ENCODE measurements around the gene PHF13. TPM values are rescaled to one million over a fixed set of nuclear protein-coding genes. Genes with fewer than 3 reads are reported as not detected.
"Not testable (repeated sequence)": the region's sequence is repeated elsewhere in the genome, so short reads cannot be mapped to it uniquely, and the experiment has no call there.

The PHF13 gene
- total RNA-seq, 1 experiment from 2014 or later, result 20.9 TPM

DNA sequence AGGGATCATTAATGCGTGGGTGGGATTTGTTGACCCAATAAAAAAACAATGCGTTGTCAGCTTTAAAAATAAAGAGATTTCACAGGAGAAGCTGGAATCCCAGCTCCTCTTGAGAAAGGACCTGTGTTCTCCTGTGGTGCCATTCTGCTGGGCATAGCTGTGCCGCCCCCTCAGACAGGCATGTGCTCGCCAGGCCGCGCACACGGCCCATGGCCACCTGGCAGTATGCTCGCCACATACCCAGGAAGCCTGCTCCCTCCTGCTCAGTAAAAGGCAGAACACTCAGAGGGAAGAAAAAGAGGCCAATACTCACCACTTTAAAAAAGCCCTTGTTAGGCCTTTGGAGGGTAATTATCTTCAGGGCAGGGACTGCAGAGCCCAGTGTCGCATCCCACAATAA, 24.2 kb downstream of the PHF13 start:
- Histone ChIP-seq H3K9me2 (ENCODE audit: insufficient read depth) (no peaks in the 10 kb centered on the region), H3K4me1 (replicated peaks; ENCODE audit: insufficient read depth) (no peaks in the 10 kb centered on the region), H3K79me2 (ENCODE audit: low read depth) (no peaks in the 10 kb centered on the region), H3K27me3 (ENCODE audit: insufficient read depth, low read depth) (no peaks in the 10 kb centered on the region), H3K4me3 (no peak overlapping the region), H3K9me3 (ENCODE audit: insufficient read depth, low read depth) (no peaks in the 10 kb centered on the region), H4K20me1 (ENCODE audit: insufficient read depth) (no peaks in the 10 kb centered on the region), H2AFZ (no peak overlapping the region), H3K36me3 (ENCODE audit: low read depth) (no peaks in the 10 kb centered on the region), H3F3A (ENCODE audit: insufficient read depth, low read depth) (no peaks in the 10 kb centered on the region), H3K27ac (no peak overlapping the region), H3K4me2 (no peak overlapping the region)
- no peak for DNase-seq
- CTCF ChIA-PET, result no interaction called here
- intact Hi-C loops (cut with micrococcal nuclease; ENCODE audit: unreplicated experiment), result no loop called here
- POLR2A ChIA-PET (ENCODE audit: unreplicated experiment), result no interaction called here
- TF ChIP-seq, protein P1, sequence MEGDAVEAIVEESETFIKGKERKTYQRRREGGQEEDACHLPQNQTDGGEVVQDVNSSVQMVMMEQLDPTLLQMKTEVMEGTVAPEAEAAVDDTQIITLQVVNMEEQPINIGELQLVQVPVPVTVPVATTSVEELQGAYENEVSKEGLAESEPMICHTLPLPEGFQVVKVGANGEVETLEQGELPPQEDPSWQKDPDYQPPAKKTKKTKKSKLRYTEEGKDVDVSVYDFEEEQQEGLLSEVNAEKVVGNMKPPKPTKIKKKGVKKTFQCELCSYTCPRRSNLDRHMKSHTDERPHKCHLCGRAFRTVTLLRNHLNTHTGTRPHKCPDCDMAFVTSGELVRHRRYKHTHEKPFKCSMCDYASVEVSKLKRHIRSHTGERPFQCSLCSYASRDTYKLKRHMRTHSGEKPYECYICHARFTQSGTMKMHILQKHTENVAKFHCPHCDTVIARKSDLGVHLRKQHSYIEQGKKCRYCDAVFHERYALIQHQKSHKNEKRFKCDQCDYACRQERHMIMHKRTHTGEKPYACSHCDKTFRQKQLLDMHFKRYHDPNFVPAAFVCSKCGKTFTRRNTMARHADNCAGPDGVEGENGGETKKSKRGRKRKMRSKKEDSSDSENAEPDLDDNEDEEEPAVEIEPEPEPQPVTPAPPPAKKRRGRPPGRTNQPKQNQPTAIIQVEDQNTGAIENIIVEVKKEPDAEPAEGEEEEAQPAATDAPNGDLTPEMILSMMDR (conservative IDR thresholded peaks at IDR 0.05), result no peak
- TF ChIP-seq EZH2 (IDR thresholded peaks at IDR 0.05; ENCODE audit: low read depth), result no peak
- no TSS peak for BruUV-seq (replicated peaks)

DNA sequence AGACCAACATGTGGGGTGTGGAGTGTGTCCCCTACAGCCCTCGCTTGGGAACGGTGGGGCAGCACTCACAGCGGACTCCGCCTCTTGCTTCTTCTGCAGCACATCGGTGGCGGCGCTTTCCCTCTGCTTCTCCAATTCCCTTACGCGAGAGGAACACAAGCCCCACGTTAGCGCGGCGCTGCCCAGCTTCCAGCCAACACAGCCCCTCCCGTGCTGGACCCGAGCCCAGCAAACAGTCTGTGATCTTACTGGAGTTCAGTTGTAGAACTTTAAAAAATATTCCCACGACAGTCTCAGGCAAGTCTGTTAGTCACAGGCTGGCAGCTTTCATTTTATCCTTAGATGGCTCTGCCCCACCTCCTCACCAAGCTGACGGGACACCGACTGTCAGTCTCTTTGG, 24.7 kb downstream of the PHF13 start:
- intact Hi-C loops (cut with micrococcal nuclease; ENCODE audit: unreplicated experiment), result no loop called here
- ChIA-PET POLR2A (ENCODE audit: unreplicated experiment) (no interaction called here), CTCF (no interaction called here)
- Histone ChIP-seq H3F3A (ENCODE audit: insufficient read depth, low read depth) (no peaks in the 10 kb centered on the region), H3K9me3 (ENCODE audit: insufficient read depth, low read depth) (no peaks in the 10 kb centered on the region), H3K27me3 (ENCODE audit: insufficient read depth, low read depth) (no peaks in the 10 kb centered on the region), H3K27ac (no peak overlapping the region), H3K36me3 (ENCODE audit: low read depth) (no peaks in the 10 kb centered on the region), H3K4me2 (no peak overlapping the region), H3K9me2 (ENCODE audit: insufficient read depth) (no peaks in the 10 kb centered on the region), H3K4me1 (replicated peaks; ENCODE audit: insufficient read depth) (no peaks in the 10 kb centered on the region), H2AFZ (no peak overlapping the region), H4K20me1 (ENCODE audit: insufficient read depth) (no peaks in the 10 kb centered on the region), H3K79me2 (ENCODE audit: low read depth) (no peaks in the 10 kb centered on the region), H3K4me3 (no peak overlapping the region)
- TF ChIP-seq, protein P1 (conservative IDR thresholded peaks at IDR 0.05), result no peak
- TF ChIP-seq EZH2 (IDR thresholded peaks at IDR 0.05; ENCODE audit: low read depth), result no peak
- BruUV-seq (replicated peaks), result no TSS peak
- no peak for DNase-seq

GRCh38 chr1:6640867-6641266, 27.3 kb downstream of the PHF13 start:
- H3K4me3 ChIP-seq; H3F3A ChIP-seq (ENCODE audit: insufficient read depth, low read depth); intact Hi-C loops (cut with micrococcal nuclease; ENCODE audit: unreplicated experiment); H3K27ac ChIP-seq; H3K4me1 ChIP-seq (replicated peaks; ENCODE audit: insufficient read depth); H3K9me2 ChIP-seq (ENCODE audit: insufficient read depth); H3K4me2 ChIP-seq; H3K36me3 ChIP-seq (ENCODE audit: low read depth); DNase-seq; H3K79me2 ChIP-seq (ENCODE audit: low read depth); CTCF ChIA-PET; H2AFZ ChIP-seq; H4K20me1 ChIP-seq (ENCODE audit: insufficient read depth); H3K27me3 ChIP-seq (ENCODE audit: insufficient read depth, low read depth); H3K9me3 ChIP-seq (ENCODE audit: insufficient read depth, low read depth); BruUV-seq (replicated peaks): not testable (repeated sequence)
- POLR2A ChIA-PET (ENCODE audit: unreplicated experiment), result interaction anchor here (0.7 kb wide), 2 partner anchors 165 to 615 kb away, joined by 4 to 6 read pairs; no protein-coding TSS in a partner anchor

DNA sequence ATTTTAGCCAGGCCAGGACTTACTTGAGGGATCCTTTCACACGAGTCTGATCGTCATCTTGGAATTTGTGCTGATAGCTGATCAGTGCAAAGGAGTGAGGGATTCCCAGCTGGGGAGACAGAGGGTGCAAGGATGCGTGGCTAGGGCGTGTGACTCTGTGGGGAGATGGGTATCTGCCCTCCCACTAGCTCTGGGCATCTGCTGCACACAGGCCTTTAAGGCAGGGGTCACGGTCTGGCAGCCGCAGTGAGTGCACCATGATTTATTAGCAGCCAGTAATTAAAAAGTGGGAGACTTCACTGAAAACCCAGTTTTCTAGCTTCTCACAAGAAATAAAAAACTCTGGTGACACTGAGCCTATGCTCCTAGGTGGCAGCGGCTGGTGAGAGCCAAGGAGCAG, 31.5 kb downstream of the PHF13 start:
- no peaks in the 10 kb centered on the region for H4K20me1 ChIP-seq (ENCODE audit: insufficient read depth)
- H3K4me2 ChIP-seq, result no peak overlapping the region
- no peaks in the 10 kb centered on the region for H3K27me3 ChIP-seq (ENCODE audit: insufficient read depth, low read depth)
- ChIA-PET POLR2A (ENCODE audit: unreplicated experiment) (no interaction called here), CTCF (no interaction called here)
- BruUV-seq (replicated peaks), result no TSS peak
- intact Hi-C loops (cut with micrococcal nuclease; ENCODE audit: unreplicated experiment), result loop anchor here (5.0 kb wide), 2 partner anchors 298 to 398 kb away; no protein-coding TSS in a partner anchor
- no peak overlapping the region for H2AFZ ChIP-seq
- no peaks in the 10 kb centered on the region for H3K9me3 ChIP-seq (ENCODE audit: insufficient read depth, low read depth)
- no peaks in the 10 kb centered on the region for H3K9me2 ChIP-seq (ENCODE audit: insufficient read depth)
- no peaks in the 10 kb centered on the region for H3K79me2 ChIP-seq (ENCODE audit: low read depth)
- no peaks in the 10 kb centered on the region for H3K36me3 ChIP-seq (ENCODE audit: low read depth)
- no peak overlapping the region for H3K27ac ChIP-seq
- H3K4me1 ChIP-seq (replicated peaks; ENCODE audit: insufficient read depth), result no peaks in the 10 kb centered on the region
- no peaks in the 10 kb centered on the region for H3F3A ChIP-seq (ENCODE audit: insufficient read depth, low read depth)
- H3K4me3 ChIP-seq, result no peak overlapping the region
- no peak for DNase-seq
- TF ChIP-seq, protein P1 (conservative IDR thresholded peaks at IDR 0.05), result no peak
- no peak for TF ChIP-seq EZH2 (IDR thresholded peaks at IDR 0.05; ENCODE audit: low read depth)
